Brain pericyte (primary cell): ENCODE data around the gene PPIP5K2.
A peak's percentile ranks its signal among the peaks of the same experiment; 100 is the strongest.
"Not testable (repeated sequence)": the region's sequence is repeated elsewhere in the genome, so short reads cannot be mapped to it uniquely, and the experiment has no call there.

Experiments used
- DNase-seq: peaks from one replicate; pipeline ENCODE4 v3.0.0-alpha.2; 2012; ENCODE audit warnings: low read depth, low spot score

Gene PPIP5K2

GRCh38 chr5:103122242-103122641, 2.1 kb downstream of the PPIP5K2 start:
- DNase-seq = no peak

DNA sequence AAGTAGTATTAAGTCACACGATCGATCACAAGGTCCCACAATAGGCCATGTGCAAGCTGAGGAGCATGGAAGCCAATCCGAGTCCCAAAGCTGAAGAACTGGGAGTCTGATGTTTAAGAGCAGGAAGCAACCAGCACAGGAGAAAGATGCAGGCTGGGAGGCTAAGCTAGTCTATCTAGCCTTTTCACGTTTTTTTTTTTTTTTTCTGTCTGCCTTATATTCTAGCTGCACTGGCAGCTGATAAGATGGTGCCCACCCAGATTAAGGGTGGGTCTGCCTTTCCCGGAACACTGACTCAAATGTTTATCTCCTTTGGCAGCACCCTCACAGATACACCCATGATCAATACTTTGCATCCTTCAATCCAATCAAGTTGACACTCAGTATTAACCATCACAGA, 6.5 kb downstream of the PPIP5K2 start:
- DNase-seq = no peak

DNA sequence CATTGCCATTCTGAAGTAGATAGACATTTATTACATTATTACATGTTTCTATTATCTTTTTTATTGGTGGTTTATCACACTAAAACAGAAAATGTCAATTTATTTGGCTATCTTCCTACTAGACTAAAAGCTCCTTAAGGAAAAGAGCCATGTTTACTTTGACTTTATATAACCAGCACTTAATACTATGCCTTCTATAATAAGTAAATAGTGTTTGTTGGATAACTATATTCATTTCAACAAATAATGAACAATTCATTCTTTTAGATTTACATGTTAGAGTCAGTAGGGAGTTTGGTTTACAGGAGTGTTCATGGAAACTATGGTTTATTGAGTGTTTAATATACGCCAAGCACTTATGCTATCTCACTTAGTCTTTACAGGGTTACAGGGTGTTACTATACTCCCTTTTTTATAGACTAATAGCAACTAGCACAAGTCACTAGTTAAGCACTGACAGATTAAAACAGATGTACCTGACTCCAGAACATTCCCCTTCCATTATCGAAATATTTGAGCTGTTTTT, 7.3 kb downstream of the PPIP5K2 start:
- no peak for DNase-seq

DNA sequence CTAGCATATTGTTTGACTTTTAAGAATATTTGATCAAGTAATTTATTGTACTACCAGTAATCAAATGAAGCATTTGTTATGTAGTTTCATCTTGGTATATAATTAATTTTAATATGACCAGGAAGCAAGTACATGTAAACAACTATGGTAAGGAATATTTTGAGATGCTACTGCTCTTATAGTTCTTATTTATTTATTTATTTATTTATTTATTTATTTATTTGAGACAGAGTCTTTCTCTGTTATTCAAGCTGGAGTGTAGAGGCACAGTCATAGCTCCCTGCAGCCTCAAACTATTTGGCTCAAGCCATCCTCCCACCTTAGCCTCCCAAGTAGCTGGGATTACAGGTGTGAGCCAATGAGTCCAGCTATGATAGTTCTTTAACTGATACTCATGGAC, 8.1 kb downstream of the PPIP5K2 start:
- no peak for DNase-seq

DNA sequence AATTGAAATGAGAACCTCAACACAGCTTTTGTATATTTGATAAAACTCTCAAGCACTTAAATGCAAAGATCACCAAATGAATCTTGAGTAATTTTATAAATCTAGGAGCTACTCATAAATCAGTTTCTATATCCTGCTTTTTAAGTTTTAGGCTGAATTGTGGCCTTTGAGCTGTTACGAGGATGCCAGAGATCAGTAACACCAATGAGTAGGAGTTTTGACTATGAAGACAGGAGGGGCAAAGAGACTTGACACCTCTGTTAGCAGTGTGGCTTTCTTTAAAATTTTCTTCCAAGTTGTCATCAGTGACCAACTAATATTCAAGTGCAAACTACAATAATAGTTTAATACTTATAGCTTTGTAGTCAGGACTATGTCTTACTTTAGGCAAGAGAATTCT, 12.6 kb downstream of the PPIP5K2 start:
- DNase-seq = no peak

DNA sequence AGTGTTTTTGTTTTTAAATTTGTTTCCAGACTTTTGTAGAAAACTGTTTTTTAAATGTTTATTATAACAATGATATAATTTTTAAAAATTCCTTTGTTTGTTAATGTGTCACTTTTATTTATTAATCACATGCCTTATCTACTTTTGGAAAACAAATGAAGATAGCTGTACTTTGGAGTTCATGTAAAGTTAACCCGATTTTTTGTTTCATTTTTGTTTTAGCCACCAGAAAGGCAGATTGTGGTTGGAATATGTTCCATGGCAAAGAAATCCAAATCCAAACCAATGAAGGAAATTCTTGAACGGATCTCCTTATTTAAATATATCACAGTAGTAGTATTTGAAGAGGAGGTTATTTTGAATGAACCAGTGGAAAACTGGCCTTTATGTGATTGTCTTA, 13.1 kb downstream of the PPIP5K2 start:
- no peak for DNase-seq

DNA sequence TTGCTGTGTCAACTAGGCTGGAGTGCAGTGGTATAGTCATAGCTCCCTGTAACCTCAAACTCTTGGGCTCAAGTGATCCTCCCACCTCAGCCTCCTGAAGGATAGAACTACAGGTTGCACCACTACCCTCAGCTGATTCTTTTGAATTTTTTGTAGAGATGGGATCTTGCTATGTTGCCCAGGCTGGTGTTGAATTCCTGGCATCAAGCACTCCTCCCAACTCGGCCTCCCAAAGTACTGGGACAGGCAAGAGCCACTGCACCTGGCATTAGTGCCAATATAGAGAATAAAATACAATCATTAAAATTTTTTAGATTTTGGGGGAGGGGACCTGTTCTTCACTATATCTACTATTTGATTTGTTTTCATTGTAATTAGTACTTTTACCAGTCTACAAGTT, 15.4 kb downstream of the PPIP5K2 start:
- no peak for DNase-seq

DNA sequence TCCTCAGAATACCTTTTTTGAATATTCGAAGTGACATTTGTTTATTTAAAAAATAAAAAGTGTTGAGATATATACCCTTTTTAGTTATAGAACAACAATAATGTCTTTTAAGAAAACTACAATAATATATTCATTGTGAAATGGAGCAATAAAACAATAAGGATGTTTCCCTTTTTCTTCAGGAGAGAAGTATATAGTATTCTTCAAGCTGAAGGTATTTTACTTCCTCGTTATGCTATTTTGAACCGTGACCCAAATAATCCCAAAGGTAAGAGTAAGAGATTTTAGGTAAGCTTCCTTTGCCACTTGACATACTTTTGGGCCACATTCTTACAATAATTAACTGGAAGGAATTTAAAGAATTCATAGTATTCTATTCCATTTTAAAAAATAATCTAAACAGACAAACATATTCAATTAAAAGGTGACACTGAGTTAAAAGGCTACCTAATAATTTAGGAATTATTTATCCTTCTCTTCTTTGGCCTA, 18.1 kb downstream of the PPIP5K2 start:
- DNase-seq = no peak

GRCh38 chr5:103139264-103139865, 19.3 kb downstream of the PPIP5K2 start:
- peak; percentile 15 for DNase-seq

DNA sequence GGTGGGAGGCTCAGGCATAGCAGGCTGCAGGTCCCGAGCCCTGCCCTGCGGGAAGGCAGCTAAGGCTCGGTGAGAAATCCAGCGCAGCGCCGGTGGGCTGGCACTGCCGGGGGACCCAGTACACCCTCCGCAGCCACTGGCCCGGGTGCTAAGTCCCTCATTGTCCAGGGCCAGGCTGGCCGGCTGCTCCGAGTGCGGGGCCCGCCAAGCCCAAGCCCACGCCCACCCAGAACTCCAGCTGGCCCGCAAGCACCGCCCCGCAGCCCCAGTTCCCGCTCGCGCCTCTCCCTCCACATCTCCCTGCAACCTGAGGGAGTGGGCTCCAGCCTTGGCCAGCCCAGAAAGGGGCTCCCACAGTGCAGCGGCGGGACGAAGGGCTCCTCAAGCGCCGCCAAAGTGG, 22.0 kb downstream of the PPIP5K2 start:
- not testable (repeated sequence) for DNase-seq

DNA sequence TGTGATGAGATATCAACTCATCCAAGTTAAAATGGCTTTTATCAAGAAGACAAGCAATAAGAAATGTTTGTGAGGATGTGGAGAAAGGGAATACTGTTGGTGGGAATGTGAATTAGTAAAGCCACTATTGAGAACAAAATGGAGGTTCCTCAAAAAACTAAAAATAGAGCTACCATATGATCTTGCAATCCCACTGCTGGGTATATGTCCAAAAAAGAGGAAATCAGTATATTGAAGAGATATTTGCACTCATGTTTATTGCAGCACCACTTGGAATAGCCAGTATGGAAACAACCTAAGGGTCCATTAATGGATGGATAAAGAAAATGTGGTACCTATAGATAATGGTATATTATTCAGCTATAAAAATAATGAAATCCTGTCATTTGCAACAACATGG, 25.1 kb downstream of the PPIP5K2 start:
- DNase-seq = no peak

- no peak for DNase-seq
Measured at GRCh38 chr5:103148213-103148612, 28.1 kb downstream of the PPIP5K2 start.

GRCh38 chr5:103151156-103151555, 31.1 kb downstream of the PPIP5K2 start:
- no peak for DNase-seq

DNA sequence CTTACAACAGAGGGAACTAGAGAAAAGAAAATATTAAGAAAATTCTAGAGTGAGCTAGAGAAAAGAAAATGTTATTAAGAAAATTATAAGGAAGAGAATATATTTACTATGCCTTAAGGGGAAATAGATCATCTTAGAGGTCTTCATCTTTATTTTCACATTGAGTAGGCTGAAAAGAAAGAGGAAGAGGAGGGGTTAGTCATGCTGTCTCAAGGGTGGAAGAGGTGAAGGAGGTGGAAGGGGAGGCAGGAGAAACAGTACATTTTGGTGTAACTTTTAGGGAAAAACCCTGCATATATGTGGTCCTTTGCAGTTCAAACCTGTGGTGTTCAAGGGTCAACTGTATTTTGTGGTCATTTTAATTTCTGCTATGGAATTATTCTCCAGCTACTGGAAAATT, 46.6 kb downstream of the PPIP5K2 start:
- no peak for DNase-seq

- DNase-seq = no peak
Measured at GRCh38 chr5:103174147-103174546, 54.0 kb downstream of the PPIP5K2 start.

DNA sequence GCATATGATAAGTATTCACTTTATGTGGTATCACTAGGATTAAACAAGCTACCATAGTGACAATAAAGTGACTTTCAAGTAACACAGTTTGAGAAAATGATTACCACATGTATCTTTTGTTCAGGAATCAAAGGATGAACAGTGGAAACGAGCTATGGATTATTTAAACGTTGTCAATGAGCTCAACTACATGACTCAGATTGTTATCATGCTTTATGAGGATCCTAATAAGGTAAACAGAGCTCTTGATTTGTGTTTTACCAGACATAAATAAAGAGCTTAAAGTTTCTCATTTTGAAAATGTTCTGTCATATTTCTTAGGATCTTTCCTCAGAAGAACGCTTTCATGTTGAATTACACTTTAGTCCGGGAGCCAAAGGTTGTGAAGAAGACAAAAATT, 57.4 kb downstream of the PPIP5K2 start:
- DNase-seq = no peak

DNA sequence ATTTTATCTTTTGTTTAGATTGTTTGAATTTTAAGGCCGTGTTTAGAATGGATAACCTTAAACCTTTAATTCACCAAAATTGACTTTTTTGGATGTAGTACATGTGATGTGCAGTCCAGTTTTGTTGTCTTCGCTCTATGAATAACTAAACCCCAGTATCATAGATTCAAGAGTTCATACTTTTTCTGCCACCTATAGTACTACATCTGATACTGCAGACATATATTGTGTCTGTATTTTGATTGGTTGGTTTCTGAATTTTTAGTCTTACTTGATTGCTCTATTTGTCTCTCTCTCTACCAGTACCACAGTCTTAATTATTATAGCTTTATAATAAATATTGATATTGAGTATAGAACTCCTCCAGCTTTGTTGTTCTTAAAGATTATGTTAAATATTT, 58.1 kb downstream of the PPIP5K2 start:
- DNase-seq = no peak

GRCh38 chr5:103186152-103186551, 66.1 kb downstream of the PPIP5K2 start:
- DNase-seq = no peak

GRCh38 chr5:103188436-103188835, 68.3 kb downstream of the PPIP5K2 start:
- no peak for DNase-seq

DNA sequence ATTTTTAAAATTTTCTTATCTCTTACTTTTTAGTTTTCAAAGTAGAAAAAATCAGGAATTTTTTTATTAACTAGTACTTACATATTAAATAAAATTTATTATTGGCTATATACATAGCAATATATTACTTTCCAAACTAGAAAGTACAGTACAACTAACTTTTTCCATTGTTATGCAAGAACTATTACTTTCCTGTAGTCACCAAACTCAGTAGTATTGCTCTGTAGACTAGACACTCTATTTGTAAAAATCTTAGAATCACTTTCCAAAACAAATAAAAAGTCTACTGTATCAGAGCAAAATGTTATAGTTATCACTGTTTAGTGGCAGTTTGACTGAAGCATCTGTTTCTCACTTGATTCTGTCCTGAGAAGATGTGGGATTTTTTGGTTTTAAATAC, 83.1 kb downstream of the PPIP5K2 start:
- DNase-seq = no peak

DNA sequence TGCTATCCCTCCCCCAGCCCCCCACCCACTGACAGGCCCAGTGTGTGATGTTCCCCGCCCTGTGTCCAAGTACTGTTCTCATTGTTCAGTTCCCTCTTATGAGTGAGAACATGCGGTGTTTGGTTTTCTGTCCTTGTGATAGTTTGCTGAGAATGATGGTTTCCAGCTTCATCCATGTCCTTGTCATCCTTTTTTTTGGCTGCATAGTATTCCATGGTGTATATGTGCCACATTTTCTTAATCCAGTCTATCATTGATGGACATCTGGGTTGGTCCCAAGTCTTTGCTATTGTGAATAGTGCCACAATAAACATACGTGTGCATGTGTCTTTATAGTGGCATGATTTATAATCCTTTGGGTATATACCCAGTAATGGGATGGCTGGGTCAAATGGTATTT, 84.9 kb downstream of the PPIP5K2 start:
- not testable (repeated sequence) for DNase-seq

- no peak for DNase-seq
Measured at GRCh38 chr5:103205991-103206700, 86.0 kb downstream of the PPIP5K2 start.

DNA sequence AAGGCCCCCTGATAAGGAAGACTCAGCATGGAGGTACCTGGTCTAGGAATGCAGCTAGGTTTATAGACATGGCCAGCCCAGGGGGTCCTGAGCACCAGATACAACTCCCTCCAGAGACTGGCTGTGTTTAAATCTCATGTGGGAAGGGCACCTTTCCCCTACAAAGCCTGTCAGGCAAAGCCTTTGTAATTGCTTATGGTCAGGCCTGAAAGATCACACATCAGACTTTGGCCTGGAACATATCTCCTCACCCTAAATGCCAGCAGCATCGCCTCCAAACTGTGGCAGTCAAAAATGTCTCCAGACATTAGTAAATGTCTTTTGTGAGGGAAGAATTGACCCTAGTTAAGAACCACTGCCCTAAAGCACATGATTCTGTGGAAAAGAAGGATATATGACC, 86.9 kb downstream of the PPIP5K2 start:
- no peak for DNase-seq
